ENCODE results near the gene TBPL2. TPM values are rescaled to one million over a fixed set of nuclear protein-coding genes. Genes with fewer than 3 reads are reported as not detected.
A peak's percentile ranks its signal among the peaks of the same experiment; 100 is the strongest.

Gene TBPL2
- total RNA-seq, 1 donor from 2014 or later = not detected

DNA sequence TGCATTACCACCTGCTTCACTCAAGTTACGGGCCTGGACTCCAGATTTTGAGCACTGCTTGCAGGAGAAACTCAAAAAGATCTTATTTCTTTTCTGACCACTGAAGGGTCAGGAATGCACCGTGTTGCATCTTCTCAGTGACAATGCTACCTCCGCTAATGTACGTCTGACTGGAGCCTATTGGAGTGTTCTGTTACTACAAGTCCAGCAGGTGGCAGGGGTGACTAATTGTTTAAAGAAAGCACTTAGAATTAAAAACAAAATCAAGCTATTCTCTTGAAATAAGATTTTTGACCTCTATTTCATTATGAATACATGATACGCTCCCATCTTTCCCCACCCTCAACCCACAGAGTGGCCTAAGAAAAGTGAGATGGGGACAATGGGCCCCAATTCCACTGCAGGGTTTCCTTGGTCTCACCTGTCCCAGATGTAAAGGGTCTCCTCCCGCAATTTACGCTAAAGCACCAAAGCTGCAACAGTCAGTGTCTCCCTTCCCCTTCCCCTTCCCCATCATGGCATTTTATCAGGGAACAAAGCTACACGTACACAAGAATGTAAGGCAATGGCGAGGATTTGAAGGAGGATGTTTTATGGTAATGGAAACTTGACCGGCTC, 2.2 kb downstream of the TBPL2 start:
- intact Hi-C loops (cut with DNase I) = no loop called here
- no peak overlapping the region for H3K27ac ChIP-seq
- no peak overlapping the region for H3K4me3 ChIP-seq
- no peaks in the 10 kb centered on the region for H3K27me3 ChIP-seq
- no peak for DNase-seq (ENCODE audit: low spot score in 2 of 2)
- H3K9me3 ChIP-seq = no peaks in the 10 kb centered on the region
- H3K36me3 ChIP-seq = no peaks in the 10 kb centered on the region
- no peaks in the 10 kb centered on the region for H3K4me1 ChIP-seq
- TF ChIP-seq, protein P1, sequence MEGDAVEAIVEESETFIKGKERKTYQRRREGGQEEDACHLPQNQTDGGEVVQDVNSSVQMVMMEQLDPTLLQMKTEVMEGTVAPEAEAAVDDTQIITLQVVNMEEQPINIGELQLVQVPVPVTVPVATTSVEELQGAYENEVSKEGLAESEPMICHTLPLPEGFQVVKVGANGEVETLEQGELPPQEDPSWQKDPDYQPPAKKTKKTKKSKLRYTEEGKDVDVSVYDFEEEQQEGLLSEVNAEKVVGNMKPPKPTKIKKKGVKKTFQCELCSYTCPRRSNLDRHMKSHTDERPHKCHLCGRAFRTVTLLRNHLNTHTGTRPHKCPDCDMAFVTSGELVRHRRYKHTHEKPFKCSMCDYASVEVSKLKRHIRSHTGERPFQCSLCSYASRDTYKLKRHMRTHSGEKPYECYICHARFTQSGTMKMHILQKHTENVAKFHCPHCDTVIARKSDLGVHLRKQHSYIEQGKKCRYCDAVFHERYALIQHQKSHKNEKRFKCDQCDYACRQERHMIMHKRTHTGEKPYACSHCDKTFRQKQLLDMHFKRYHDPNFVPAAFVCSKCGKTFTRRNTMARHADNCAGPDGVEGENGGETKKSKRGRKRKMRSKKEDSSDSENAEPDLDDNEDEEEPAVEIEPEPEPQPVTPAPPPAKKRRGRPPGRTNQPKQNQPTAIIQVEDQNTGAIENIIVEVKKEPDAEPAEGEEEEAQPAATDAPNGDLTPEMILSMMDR (IDR thresholded peaks at IDR 0.05) = peak; percentile 32 to 54 (median 40)

DNA sequence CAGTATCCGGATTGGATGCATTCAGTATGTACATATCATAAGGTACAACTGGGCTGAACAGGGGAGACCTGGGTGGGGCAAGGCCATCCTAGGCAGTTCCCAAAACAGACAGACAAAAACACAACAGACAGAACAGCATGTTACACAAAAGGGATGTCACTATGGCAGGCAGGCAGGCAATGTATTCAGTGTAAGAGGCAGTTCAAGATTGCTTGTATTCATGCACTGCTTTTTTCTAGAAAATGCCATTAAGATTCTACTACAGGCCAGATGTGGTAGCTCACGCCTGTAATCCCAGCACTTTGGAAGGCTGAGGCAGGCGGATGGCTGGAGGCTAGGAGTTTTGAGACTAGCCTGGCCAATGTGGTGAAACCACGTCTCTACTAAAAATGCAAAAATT, 3.5 kb downstream of the TBPL2 start:
- intact Hi-C loops (cut with DNase I) = no loop called here
- Histone ChIP-seq H3K36me3 (no peaks in the 10 kb centered on the region), H3K27ac (no peak overlapping the region), H3K9me3 (no peaks in the 10 kb centered on the region), H3K4me3 (no peak overlapping the region), H3K27me3 (no peaks in the 10 kb centered on the region), H3K4me1 (no peaks in the 10 kb centered on the region)
- no peak for DNase-seq (ENCODE audit: low spot score in 2 of 2)
- TF ChIP-seq, protein P1 (IDR thresholded peaks at IDR 0.05) = no peak

DNA sequence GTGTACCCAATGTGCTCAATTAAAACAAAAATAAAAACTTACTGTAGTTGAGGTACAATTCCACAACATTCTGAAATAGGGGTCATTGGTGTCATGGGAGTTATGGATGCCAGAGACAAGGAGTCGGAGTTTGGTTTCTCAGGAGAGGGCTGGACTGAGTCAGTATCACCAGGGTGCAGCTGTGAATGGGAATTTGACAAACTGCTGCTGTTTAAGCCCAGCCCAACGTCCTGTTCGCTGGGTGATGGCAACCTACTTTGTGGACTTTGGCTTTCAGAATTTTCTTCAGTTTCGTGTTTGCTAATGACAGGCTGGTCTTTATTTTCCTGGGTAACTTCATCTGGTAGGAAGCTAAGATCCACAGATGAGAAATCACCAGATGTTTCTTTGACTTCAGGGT, 3.9 kb downstream of the TBPL2 start:
- Histone ChIP-seq H3K27ac (no peak overlapping the region), H3K9me3 (no peaks in the 10 kb centered on the region), H3K27me3 (no peaks in the 10 kb centered on the region), H3K36me3 (no peaks in the 10 kb centered on the region), H3K4me1 (no peaks in the 10 kb centered on the region), H3K4me3 (no peak overlapping the region)
- no peak for DNase-seq (ENCODE audit: low spot score in 2 of 2)
- intact Hi-C loops (cut with DNase I) = no loop called here
- TF ChIP-seq, protein P1 (IDR thresholded peaks at IDR 0.05) = no peak

DNA sequence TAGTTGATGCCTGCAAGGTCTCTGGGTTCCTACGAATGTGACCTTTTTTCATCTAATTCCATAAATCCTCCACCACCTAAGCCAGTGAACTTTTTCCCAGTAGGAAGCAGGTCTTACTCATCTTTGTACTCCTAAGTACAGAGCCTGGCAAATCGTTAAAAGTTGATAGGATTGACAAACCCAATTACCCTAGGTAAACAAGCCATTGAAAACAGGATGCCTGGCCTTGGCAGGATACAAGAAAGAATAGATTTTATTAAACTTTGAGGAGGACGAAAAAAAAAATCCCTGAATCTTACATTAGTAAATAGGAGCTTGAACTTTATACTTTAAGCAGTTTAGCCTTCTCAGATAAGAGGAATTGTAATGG, 5.6 kb downstream of the TBPL2 start:
- intact Hi-C loops (cut with DNase I) = no loop called here
- Histone ChIP-seq H3K9me3 (no peaks in the 10 kb centered on the region), H3K36me3 (no peaks in the 10 kb centered on the region), H3K27ac (no peak overlapping the region), H3K27me3 (no peaks in the 10 kb centered on the region), H3K4me3 (no peak overlapping the region), H3K4me1 (no peaks in the 10 kb centered on the region)
- TF ChIP-seq, protein P1 (IDR thresholded peaks at IDR 0.05) = no peak
- no peak for DNase-seq (ENCODE audit: low spot score in 2 of 2)

DNA sequence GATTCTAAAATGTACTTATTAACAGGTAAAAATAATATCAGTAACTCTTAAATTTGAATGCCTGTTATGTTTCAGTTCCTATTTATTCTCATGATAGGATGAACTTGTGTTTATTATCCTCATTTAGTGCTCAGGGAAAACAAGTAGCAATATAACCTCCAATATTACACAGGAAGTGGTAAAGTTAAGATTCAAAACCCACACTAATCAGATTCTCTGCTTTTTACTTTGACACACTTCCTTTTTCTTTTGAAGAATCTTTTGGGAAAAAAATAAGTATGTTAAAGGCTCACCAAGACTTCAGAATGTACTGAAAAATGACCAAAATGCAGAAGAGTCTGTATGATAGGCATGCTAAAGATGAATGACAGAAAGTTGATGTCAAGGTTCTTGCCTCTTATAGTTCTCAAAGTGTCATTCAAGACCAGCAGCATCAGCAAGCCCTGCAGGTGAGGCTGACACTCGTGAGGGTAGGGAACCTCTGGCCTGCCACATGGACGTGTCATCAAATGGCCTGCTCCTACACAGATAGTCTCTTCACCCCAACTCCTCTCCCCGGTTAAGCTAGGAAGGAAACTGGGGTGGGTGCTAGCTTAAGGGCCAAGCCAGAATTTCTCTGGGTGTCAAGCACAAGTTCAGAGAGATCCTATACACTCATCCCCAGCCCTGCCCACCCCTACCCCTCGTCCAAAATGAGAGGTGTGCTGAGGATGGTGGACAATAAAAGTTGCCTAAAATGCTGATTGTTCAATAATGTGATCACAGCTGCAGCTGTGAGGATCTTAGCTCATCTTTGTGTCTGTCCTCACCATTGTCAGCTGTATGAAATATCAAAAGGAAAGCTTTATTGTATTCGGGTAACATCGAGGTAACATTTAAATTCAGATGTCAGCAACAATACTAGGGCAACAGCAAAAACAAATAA, 6.3 kb downstream of the TBPL2 start:
- Histone ChIP-seq H3K4me3 (no peak overlapping the region), H3K27me3 (no peaks in the 10 kb centered on the region), H3K36me3 (no peaks in the 10 kb centered on the region), H3K27ac (no peak overlapping the region), H3K9me3 (no peaks in the 10 kb centered on the region), H3K4me1 (no peaks in the 10 kb centered on the region)
- DNase-seq (ENCODE audit: low spot score in 2 of 2) = no peak
- TF ChIP-seq, protein P1 (IDR thresholded peaks at IDR 0.05) = no peak
- intact Hi-C loops (cut with DNase I) = no loop called here

Data from ascending aorta (tissue), 2 donors.